Adipose tissue (tissue), 3 donors: ENCODE results near the gene EIF1AX. TPM values are rescaled to one million over a fixed set of nuclear protein-coding genes. Genes with fewer than 3 reads are reported as not detected.
"Not testable (repeated sequence)": the region's sequence is repeated elsewhere in the genome, so short reads cannot be mapped to it uniquely, and the experiment has no call there.

Experiments used
- H3K27ac ChIP-seq: one replicate; pipeline ENCODE4 v1.5.1; 2013; ENCODE audit warnings: low read depth, low read length
- WGBS, 3 donors: extraction: QIAGEN DNeasy Blood & Tissue Kit; methylation state at CpG; one replicate each; pipeline ENCODE4 v1.1.7; 2013; 5-methylcytosine and 5-hydroxymethylcytosine counted together
- polyA plus RNA-seq, 3 donors: library from polyadenylated mRNA; stranded (reverse); fragments of 200-250 nt; gene quantifications; one replicate each; pipeline ENCODE4 v1.2.3, GENCODE V29; 2013
- donor health status: healthy with polysubstance abuse.
- donor health status: Bipolar disorder and iron deficiency.
- donor health status: healthy.

Gene EIF1AX
- polyA plus RNA-seq, 3 donors = 19.8 to 51.4 (median 40.9) TPM

GRCh38 chrX:20130357-20130756 is 11.3 kb downstream of the EIF1AX start:
- 90 to 95% (median 94%) methylated on average over 1 of the region's 1 CpG for WGBS, 3 donors
- no peak overlapping the region for H3K27ac ChIP-seq

- 31 to 88% (median 85%) methylated on average over 1 of the region's 1 CpG for WGBS, 3 donors
- H3K27ac ChIP-seq = no peak overlapping the region
These were observed 12.1 kb downstream of the EIF1AX start for GRCh38 chrX:20129547-20129946.

- WGBS, 3 donors = 49 to 74% (median 64%) methylated on average over 4 of the region's 4 CpGs
- no peak overlapping the region for H3K27ac ChIP-seq
These were observed 13.0 kb downstream of the EIF1AX start for GRCh38 chrX:20128670-20129069.

- 0 to 15% (median 0%) methylated on average over 3 of the region's 3 CpGs for WGBS, 3 donors
- not testable (repeated sequence) for H3K27ac ChIP-seq
These were observed 14.2 kb downstream of the EIF1AX start for GRCh38 chrX:20127440-20127839.

- 56 to 71% (median 67%) methylated on average over 1 of the region's 1 CpG for WGBS, 3 donors
- not testable (repeated sequence) for H3K27ac ChIP-seq
These were observed 14.8 kb downstream of the EIF1AX start for GRCh38 chrX:20126833-20127232.

GRCh38 chrX:20124964-20125363 is 16.7 kb downstream of the EIF1AX start:
- no peak overlapping the region for H3K27ac ChIP-seq

GRCh38 chrX:20118065-20118824 is 23.4 kb downstream of the EIF1AX start:
- 23 to 59% (median 53%) methylated on average over 12 of the region's 12 CpGs for WGBS, 3 donors
- no peak overlapping the region for H3K27ac ChIP-seq

GRCh38 chrX:20116577-20117240 is 24.9 kb downstream of the EIF1AX start, which contains the start of gene MAP7D2:
TSS of gene MAP7D2 (minus strand) at chrX:20116907. CDS start at chrX:20116879, 28 bp downstream.
- no peak within 1 kb of the TSS for H3K27ac ChIP-seq
- 17 to 39% (median 36%) methylated on average over 27 to 91 of the region's 91 CpGs for WGBS, 3 donors

- 11 to 26% (median 22%) methylated on average over 8 to 47 of the region's 47 CpGs for WGBS, 3 donors
These were observed 25.5 kb downstream of the EIF1AX start for GRCh38 chrX:20116087-20116576.

GRCh38 chrX:20112022-20112774 is 29.4 kb downstream of the EIF1AX start:
- H3K27ac ChIP-seq = no peak overlapping the region
- WGBS, 3 donors = 90 to 92% (median 91%) methylated on average over 11 to 14 of the region's 14 CpGs

More at GRCh38 chrX:20116087-20116576, 25.5 kb downstream of the EIF1AX start:
- H3K27ac ChIP-seq = no peak overlapping the region

- 92 to 97% (median 95%) methylated on average over 10 of the region's 10 CpGs for WGBS, 3 donors
These were observed 30.4 kb downstream of the EIF1AX start for GRCh38 chrX:20111271-20111670.

GRCh38 chrX:20101934-20102581 is 39.6 kb downstream of the EIF1AX start:
- WGBS, 3 donors = 51 to 95% (median 87%) methylated on average over 2 of the region's 2 CpGs
- H3K27ac ChIP-seq = no peak overlapping the region

More at GRCh38 chrX:20111271-20111670, 30.4 kb downstream of the EIF1AX start:
- no peak overlapping the region for H3K27ac ChIP-seq

- WGBS, 3 donors = 79 to 94% (median 87%) methylated on average over 3 of the region's 3 CpGs
These were observed 50.1 kb downstream of the EIF1AX start for GRCh38 chrX:20091499-20091898.

GRCh38 chrX:20089845-20090244 is 51.8 kb downstream of the EIF1AX start:
- WGBS, 3 donors = 67 to 75% (median 74%) methylated on average over 6 of the region's 6 CpGs
- no peak overlapping the region for H3K27ac ChIP-seq

More at GRCh38 chrX:20091499-20091898, 50.1 kb downstream of the EIF1AX start:
- H3K27ac ChIP-seq = no peak overlapping the region

- H3K27ac ChIP-seq = no peak overlapping the region
- 82 to 100% (median 100%) methylated on average over 1 of the region's 1 CpG for WGBS, 3 donors
These were observed 61.4 kb downstream of the EIF1AX start for GRCh38 chrX:20080277-20080676.
